ENCODE results near the gene CLIC1. TPM values are rescaled to one million over a fixed set of nuclear protein-coding genes. Genes with fewer than 3 reads are reported as not detected.

CLIC1 gene
- total and polyA plus RNA-seq, 10 of the 15 experiments (the other 5 are each of a cell fraction or from before 2014, with no cell fraction given) = 446 to 1,266 (median 636) TPM

DNA sequence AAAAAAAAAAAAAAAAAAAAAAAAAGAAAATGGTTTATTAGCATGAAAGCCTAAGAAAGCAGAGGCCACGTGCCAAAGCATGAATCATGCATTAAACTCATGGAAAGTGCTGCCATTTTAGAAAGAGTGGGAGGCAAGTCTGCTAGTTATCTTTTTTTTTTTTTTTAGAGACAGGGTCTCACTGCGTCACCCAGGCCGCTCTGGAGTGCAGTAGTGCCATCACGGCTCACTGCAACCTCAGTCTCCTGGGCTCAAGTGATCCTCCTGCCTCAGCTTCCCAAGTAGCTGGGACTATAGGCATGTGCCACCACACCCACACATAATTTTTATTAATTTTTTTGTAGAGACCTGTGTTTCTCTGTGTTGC lies 35.6 kb upstream of the CLIC1 start (continued):
- no peak for TF ChIP-seq TBL1XR1 (IDR thresholded peaks at IDR 0.05; ENCODE audit: low read depth, low read length)

- Histone ChIP-seq H3K4me2 (ENCODE audit: control insufficient read depth, insufficient read depth) (no peak overlapping the region), H3K4me1 (ENCODE audit: control insufficient read depth, insufficient read depth, low read length) (no peaks in the 10 kb centered on the region), H2AFZ (ENCODE audit: control insufficient read depth, low read depth, low read length) (no peak overlapping the region), H3K4me3 (no peak overlapping the region), H3K9me3 (replicated peaks; ENCODE audit: control insufficient read depth, insufficient read depth, low read length) (no peaks in the 10 kb centered on the region), H4K20me1 (ENCODE audit: control insufficient read depth, insufficient read depth) (no peaks in the 10 kb centered on the region), H3K36me3 (ENCODE audit: control insufficient read depth in 2 of 2, insufficient read depth in 2 of 2, low read length in 1 of 2) (no peaks in the 10 kb centered on the region), H3K9ac (ENCODE audit: control insufficient read depth, insufficient read depth, low read length) (no peak overlapping the region), H3K27ac (ENCODE audit: control insufficient read depth, insufficient read depth) (no peak overlapping the region), H3K79me2 (ENCODE audit: control insufficient read depth, insufficient read depth, low read length) (no peaks in the 10 kb centered on the region), H3K27me3 (replicated peaks in 1 of 2; ENCODE audit: control insufficient read depth in 2 of 2, insufficient read depth in 2 of 2, low read length in 1 of 2) (no peaks in the 10 kb centered on the region)
- POLR2A ChIA-PET = interaction anchor here (0.9 to 3.0 kb wide), 4 partner anchors 32 to 56 kb away, joined by 3 to 27 read pairs (median 4); partner anchors contain the start of genes CLIC1, DDAH2 and MSH5
- 33% methylated on average over 2 of the region's 2 CpGs for WGBS (ENCODE audit: insufficient coverage, insufficient replicate concordance, low lambda C conversion rate, missing lambda C conversion rate)
- FAIRE-seq (no peak), ATAC-seq (no peak), DNase-seq (ENCODE audit: low read depth, low spot score) (no peak)
- RAD21 ChIA-PET (ENCODE audit: unreplicated experiment) = interaction anchor here (1.5 to 3.6 kb wide), 7 partner anchors 31 to 119 kb away, joined by 3 to 44 read pairs (median 16); partner anchors contain the start of genes CLIC1, DDAH2, LSM2 and MSH5
- CTCF ChIA-PET = interaction anchor here (0.8 to 9.2 kb wide), 16 partner anchors 12 to 118 kb away, joined by 3 to 208 read pairs (median 6); partner anchors contain the start of genes CLIC1, DDAH2, LY6G5C and MPIG6B
- intact Hi-C loops (cut with micrococcal nuclease; ENCODE audit: unreplicated experiment) (loop anchor here (10.0 kb wide), 1 partner anchor 54 kb away; the partner anchor contains the start of gene HSPA1B), in situ Hi-C loops (cut with MboI) (no loop called here)
- SMC1A ChIA-PET (ENCODE audit: uncharacterized antibody, unreplicated experiment) = interaction anchor here (1.1 to 4.8 kb wide), 11 partner anchors 15 to 223 kb away, joined by 3 to 42 read pairs (median 5); partner anchors contain the start of genes ABHD16A, BAG6, CLIC1 and DDAH2
- BruUV-seq (replicated peaks) = no TSS peak
- TF ChIP-seq MYB (IDR thresholded peaks at IDR 0.05; ENCODE audit: borderline replicate concordance, low read depth, low read length) = no peak
- TF ChIP-seq NR2F1 (conservative IDR thresholded peaks at IDR 0.05) = no peak
- TF ChIP-seq NRF1 (conservative IDR thresholded peaks at IDR 0.05; ENCODE audit: low read depth, low read length) = no peak
- TF ChIP-seq POLR2AphosphoS2 (IDR thresholded peaks at IDR 0.05; ENCODE audit: low read depth, low read length) = no peak
- no peak for TF ChIP-seq NKRF (conservative IDR thresholded peaks at IDR 0.05)
- TF ChIP-seq EZH2 (IDR thresholded peaks at IDR 0.05; ENCODE audit: borderline replicate concordance, control insufficient read depth, low read depth, low read length) = no peak
- TF ChIP-seq, protein P1, sequence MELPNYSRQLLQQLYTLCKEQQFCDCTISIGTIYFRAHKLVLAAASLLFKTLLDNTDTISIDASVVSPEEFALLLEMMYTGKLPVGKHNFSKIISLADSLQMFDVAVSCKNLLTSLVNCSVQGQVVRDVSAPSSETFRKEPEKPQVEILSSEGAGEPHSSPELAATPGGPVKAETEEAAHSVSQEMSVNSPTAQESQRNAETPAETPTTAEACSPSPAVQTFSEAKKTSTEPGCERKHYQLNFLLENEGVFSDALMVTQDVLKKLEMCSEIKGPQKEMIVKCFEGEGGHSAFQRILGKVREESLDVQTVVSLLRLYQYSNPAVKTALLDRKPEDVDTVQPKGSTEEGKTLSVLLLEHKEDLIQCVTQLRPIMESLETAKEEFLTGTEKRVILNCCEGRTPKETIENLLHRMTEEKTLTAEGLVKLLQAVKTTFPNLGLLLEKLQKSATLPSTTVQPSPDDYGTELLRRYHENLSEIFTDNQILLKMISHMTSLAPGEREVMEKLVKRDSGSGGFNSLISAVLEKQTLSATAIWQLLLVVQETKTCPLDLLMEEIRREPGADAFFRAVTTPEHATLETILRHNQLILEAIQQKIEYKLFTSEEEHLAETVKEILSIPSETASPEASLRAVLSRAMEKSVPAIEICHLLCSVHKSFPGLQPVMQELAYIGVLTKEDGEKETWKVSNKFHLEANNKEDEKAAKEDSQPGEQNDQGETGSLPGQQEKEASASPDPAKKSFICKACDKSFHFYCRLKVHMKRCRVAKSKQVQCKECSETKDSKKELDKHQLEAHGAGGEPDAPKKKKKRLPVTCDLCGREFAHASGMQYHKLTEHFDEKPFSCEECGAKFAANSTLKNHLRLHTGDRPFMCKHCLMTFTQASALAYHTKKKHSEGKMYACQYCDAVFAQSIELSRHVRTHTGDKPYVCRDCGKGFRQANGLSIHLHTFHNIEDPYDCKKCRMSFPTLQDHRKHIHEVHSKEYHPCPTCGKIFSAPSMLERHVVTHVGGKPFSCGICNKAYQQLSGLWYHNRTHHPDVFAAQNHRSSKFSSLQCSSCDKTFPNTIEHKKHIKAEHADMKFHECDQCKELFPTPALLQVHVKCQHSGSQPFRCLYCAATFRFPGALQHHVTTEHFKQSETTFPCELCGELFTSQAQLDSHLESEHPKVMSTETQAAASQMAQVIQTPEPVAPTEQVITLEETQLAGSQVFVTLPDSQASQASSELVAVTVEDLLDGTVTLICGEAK (IDR thresholded peaks at IDR 0.05; ENCODE audit: borderline replicate concordance) = no peak
- TF ChIP-seq, protein P2, sequence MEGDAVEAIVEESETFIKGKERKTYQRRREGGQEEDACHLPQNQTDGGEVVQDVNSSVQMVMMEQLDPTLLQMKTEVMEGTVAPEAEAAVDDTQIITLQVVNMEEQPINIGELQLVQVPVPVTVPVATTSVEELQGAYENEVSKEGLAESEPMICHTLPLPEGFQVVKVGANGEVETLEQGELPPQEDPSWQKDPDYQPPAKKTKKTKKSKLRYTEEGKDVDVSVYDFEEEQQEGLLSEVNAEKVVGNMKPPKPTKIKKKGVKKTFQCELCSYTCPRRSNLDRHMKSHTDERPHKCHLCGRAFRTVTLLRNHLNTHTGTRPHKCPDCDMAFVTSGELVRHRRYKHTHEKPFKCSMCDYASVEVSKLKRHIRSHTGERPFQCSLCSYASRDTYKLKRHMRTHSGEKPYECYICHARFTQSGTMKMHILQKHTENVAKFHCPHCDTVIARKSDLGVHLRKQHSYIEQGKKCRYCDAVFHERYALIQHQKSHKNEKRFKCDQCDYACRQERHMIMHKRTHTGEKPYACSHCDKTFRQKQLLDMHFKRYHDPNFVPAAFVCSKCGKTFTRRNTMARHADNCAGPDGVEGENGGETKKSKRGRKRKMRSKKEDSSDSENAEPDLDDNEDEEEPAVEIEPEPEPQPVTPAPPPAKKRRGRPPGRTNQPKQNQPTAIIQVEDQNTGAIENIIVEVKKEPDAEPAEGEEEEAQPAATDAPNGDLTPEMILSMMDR (IDR thresholded peaks at IDR 0.05 in 2 of 3, conservative IDR thresholded peaks at IDR 0.05 in 1 of 3; ENCODE audit: control insufficient read depth in 2 of 3, extremely low read depth in 1 of 3, insufficient read depth in 1 of 3, low read depth in 3 of 3, low read length in 3 of 3) = no peak
- TF ChIP-seq EP300 (IDR thresholded peaks at IDR 0.05; ENCODE audit: borderline replicate concordance in 1 of 2, control insufficient read depth in 1 of 2, low read depth in 2 of 2, low read length in 2 of 2) = no peak
- TF ChIP-seq TCF7 (IDR thresholded peaks at IDR 0.05; ENCODE audit: borderline replicate concordance) = no peak
These were observed 34.5 kb upstream of the CLIC1 start for GRCh38 chr6:31770860-31771259.

All from GM12878 (cell line).